HG03460 (cell line): ENCODE data around the gene SCYGR3.

ENCODE experiments used
- ATAC-seq: cut with Tn5 transposase; IDR thresholded peaks from one replicate; pipeline ENCODE4 v1.9.1; 2021; ENCODE audit not compliant: unreplicated experiment

Gene SCYGR3

DNA sequence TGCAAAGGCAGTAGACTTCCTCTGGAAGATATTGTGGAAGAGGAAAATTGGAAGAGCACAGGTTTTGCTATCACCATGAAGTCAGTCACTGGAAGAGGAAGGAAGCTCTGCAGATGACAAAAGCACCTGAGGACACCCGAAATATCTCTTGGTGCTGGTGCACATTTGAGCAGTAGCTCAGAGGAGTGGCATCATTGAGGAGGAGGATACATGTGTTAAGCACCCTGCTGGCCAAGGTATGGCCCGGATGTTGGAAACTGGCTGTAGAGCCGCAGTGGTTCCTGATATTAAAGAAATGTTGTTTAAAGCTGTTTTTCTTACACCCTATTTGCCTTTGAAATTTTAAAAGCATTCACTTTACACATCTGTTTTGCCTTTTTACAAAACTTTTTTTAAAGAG, 48.6 kb downstream of the SCYGR3 start:
- ATAC-seq: no peak

DNA sequence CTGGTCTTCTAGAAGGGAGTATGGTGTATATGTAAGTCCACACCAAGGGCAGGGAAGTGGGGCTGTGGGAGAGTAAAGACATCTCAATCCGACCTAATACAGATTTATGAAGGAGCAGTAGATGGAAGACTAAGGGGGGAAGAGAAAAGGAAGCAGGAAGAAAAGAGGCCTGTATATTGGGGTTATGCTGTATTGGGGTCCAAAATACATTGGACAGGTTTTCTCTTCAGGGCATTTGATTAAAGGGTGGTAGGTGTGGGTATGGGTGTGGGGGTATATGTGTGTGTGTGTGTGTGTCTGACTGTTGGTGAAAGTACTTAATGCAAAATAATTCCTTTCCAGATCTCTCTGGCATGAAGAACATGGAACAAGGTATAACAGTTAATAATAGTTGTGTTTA, 49.6 kb downstream of the SCYGR3 start:
- ATAC-seq: no peak
